ENCODE results near the gene RNF5.

Gene RNF5

DNA sequence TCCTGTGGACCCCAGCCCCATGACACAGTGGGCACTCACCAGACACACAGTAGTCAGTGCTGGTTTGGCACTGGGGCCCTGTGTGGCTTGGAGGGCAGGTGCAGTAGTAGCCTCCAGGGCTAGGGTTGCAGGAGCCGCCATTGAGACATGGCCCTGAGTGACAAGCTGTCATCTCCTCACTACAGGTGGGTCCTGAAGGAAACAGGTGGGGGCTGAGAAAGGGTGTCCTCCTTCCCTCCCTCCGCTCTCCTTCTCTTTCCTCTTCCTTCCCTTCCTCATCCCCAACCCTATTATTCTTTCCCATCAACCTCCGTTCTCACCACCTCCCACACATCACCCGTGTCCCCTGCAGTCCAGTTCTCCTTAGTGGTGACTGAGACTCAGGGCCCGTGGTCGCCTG is 35.4 kb downstream of the RNF5 start:
- no peak for DNase-seq

DNA sequence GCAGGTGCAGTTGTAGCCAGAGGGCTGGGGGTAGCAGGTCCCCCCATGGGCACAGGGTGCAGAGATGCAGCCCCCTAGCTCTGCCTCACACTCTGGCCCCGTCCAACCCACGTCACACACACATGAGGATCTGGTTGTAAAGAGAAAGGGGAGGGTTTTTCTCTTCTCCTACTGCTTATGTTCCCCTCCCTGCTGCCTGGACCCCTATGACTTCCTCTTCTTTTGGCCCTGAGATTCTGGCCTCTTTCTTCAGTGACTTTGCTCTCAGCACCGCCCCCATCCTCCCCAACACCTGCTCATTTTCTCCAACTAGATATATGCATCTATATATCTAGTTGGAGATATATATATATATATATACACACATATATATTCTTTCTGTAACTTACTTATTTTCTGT is 35.9 kb downstream of the RNF5 start:
- DNase-seq, result no peak

DNA sequence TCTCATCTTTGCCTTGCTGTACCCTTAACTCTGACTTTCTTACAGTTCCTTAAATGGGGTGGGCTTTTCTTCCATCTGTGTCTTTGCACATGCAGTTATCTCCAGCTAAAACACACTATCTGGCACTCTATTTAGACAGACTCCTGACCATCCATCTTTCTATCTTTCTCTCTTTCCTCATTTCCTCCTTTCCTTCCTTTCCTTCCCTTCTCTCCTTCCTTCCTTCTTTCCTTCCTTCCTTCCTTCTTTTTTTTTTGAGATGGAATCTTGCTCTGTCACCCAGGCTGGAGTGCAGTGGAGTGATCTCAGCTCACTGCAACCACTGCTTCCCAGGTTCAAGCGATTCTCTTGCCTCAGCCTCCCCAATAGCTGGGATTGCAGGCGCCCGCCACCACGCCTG is 37.4 kb downstream of the RNF5 start:
- no peak for DNase-seq

DNA sequence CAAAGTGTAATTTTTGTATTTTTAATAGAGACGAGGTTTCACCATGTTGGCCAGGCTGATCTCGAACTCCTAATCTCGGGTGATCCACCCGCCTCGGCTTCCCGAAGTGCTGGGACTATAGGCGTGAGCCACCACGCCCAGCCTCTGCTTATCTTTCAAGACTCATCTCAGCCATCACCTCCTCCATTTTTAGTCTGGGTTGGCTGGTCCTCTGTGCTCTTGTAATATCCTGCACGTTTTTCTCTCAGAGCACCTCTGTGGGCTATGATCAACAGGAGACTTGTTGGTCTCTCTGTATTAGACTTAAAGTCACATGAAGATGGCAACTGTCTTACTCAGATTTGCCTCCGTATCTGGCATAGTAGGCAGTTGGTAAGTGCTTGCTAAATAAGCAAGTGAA is 38.1 kb downstream of the RNF5 start:
- no peak for DNase-seq

DNA sequence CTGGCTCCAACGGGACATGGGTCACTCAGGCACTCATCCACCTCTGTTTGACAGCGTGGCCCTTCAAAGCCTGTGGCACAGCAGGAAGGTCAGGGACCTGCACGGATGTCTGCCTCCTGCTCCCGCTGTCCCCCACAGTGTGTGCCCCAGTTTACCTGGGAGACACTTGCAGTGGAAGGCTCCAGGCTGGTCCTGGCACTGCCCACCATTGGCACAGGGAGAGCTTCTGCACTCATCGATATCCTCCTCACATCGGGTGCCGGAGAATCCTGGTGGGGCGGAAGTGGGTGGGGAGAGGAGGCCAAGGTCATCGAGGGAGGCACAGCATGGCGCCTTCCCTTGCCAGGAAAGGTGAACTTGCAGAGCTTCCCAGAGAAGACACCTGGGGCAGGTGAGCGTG is 38.8 kb downstream of the RNF5 start:
- no peak for DNase-seq

DNA sequence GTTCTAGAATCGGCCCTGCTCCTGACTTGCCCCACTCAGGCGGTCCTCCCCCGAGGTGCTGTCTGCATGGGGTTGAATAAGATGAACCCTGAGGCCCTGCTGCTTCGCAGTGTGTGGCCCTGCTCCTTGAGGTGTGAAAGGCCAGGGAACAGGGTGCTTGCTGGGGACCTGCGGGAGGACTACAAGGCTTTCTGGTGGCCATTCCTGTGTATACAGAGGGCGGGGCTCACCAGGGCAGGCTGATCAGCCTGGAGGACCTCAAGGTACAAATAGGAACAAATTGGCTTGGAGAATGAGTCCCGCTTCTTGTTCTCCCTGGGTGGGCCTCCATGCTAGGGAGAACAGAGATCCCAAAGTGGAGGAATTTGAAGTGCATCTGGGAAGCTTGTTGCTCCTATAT is 40.0 kb downstream of the RNF5 start:
- no peak for DNase-seq

DNA sequence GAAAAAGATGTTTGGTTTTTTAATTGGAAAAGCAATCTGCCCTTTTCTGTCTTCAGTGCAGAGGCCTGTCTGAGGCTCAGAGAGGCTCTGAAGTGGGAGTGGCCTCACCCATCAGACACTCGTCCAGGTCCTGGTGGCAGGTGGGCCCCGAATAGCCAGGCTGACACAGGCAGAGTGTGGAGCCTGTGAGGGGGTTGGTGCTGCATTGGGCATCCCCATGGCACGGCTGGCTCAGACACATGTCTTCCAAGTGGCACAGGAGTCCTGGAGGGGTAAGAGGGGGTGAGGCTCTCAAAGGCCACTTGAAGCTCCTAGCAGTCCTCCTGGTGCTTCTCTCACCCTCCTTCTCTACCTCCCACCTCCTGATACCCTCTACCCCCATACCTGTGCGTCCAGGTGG is 41.8 kb downstream of the RNF5 start:
- no peak for DNase-seq

DNA sequence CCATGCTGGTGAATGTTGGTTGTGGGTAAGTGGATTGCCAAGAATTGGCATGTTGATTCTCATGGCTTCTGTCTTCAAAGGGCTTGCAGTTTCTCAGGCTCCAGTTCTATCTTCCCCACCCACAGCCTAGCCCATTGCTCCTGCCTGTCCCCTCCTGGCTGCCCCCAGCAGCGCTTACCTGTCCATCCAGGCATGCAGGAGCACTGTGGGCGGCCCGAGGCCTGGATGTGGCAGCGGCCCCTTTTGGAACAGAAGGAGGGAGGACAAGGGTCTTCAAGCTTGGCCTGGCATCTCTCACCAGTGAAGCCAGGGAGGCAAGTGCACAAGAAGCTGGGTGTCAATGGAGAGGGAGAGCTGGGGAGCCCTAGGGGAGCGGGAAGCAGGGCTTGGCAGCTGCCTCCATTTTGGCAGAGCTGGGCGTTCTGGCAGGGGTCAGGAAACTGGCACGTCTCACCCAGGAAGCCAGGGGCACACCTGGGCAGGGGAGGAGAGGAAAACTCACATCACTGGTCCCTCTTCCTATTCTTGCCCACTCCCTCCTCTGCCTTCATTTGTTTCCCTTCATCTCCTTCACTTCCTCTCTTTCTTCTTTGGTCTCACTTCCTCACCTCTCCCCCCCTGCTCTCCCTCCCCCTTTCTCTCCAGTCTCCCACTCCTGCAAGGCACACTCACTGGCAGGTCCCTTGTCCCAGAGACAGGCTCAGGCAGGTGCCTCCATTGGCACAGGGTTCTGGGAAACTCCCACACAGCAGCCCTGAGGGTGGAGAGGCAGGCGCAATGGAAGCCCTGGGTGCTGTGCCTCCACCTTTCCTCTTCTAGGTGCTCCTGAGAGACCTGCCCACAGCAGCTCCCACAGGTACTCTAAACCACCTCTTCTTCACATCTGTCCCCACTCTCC is 44.4 kb downstream of the RNF5 start:
- no peak for DNase-seq

DNA sequence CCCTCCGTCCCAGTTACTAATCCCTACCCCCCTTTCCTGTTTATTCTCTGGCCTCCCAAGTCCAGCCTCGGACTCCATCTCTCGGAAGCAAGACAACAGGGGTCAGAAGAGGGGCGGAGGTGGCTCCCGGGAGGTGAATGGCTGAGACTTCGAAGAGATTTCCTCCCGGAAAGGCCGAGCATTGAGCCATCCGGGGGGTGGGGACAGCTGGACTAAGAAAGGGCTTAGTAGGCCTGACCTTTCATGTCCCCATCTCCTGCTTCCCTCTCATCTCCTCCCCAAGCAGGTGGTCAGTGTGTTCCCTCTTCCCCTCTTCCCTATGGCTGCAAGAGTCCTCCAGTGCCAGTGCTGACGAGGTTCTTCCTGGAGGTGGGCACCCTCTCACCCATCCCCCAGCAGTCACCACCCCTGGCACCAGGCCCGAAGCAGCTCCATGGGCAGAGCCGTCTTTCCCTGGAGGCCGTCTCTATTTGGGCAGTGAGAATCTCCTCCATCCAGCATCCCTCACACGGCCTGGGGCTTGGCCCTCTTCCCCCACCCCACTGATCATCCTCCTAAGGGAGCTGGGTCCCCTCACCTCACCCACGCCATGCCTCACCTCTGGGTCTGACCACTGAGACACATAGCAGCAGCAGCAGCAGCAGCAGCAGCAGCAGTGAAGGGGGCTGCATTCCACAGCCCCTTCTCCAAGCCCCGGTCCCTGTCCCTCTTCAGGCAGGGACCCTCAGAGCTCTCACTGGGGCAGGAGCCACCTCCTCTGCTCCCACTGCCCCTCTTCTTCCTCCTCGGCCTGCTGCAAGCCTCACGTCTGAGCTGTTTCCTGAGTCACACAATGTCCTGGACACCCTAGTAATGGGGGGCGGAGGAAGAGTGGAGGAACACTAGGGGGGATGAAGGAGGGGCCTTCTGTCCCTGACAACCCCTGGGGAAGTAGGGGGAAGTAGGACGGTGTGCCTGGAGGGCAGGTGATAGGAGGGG is 45.3 kb downstream of the RNF5 start, which contains the start of gene NOTCH4:
NOTCH4 (minus strand) TSS at position 810 of the 978 bp plus-strand sequence; CDS start at position 671, 139 bp downstream.
- DNase-seq, result no peak

DNA sequence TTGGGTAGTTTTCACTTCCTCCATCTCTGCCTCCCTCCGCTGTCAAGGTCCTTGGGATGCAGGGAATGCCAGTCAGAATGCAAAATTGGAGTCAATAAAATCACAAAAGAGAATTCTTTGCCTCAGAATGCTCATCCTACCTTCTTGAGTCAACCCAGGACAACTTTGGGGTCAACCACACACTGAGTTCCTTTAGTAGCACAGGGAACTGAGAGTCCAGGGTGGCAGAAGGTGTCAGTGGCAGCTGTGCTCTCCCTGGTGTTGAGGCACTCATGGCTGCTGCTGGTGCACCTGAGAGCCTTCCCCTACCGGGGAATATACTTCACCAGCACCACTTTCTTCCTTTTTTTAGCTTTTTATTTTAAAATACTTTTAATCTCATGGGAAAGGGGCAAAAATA is 46.5 kb downstream of the RNF5 start:
- DNase-seq, result no peak

DNA sequence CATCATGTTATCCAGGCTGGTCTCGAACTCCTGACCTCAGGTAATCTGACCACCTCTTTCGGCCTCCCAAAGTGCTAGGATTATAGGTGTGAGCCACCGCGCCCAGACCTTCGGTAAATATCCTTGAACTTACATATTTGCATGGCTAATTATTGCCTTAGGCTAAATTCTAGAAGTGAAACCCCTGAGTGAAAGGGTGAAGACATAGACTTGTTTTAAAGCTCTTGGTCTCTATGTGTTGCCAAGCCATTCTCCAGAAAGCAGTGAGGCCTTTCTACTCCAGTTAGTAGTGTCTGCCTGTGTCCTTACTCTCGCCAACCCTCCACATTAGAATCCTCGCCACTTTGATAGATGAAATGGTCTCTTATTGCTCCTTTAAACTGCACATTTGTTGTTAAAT is 48.2 kb downstream of the RNF5 start:
- no peak for DNase-seq

All from activated CD4-positive, alpha-beta T cell treated with anti-CD3 and anti-CD28 coated beads for 4 hours (primary cell).